ENCODE measurements around the gene CPZ. TPM values are rescaled to one million over a fixed set of nuclear protein-coding genes. Genes with fewer than 3 reads are reported as not detected.
"Not testable (repeated sequence)": the region's sequence is repeated elsewhere in the genome, so short reads cannot be mapped to it uniquely, and the experiment has no call there.

Gene CPZ
- total and polyA plus RNA-seq, 8 donors = 0.09 to 0.86 (median 0.23) TPM

- no peaks in the 10 kb centered on the region for H3K9me3 ChIP-seq
- intact Hi-C loops (cut with DNase I) = no loop called here
- no peaks in the 10 kb centered on the region for H3K36me3 ChIP-seq
- DNase-seq (no peak), ATAC-seq (no peak), FAIRE-seq (no peak)
- WGBS, 2 donors = 62 to 76% methylated on average over 22 of the region's 22 CpGs
- H3K27ac ChIP-seq = no peak overlapping the region
- H3K4me3 ChIP-seq = no peak overlapping the region
- no peaks in the 10 kb centered on the region for H3K4me1 ChIP-seq
- H3K27me3 ChIP-seq = no peaks in the 10 kb centered on the region
- TF ChIP-seq, protein P1, sequence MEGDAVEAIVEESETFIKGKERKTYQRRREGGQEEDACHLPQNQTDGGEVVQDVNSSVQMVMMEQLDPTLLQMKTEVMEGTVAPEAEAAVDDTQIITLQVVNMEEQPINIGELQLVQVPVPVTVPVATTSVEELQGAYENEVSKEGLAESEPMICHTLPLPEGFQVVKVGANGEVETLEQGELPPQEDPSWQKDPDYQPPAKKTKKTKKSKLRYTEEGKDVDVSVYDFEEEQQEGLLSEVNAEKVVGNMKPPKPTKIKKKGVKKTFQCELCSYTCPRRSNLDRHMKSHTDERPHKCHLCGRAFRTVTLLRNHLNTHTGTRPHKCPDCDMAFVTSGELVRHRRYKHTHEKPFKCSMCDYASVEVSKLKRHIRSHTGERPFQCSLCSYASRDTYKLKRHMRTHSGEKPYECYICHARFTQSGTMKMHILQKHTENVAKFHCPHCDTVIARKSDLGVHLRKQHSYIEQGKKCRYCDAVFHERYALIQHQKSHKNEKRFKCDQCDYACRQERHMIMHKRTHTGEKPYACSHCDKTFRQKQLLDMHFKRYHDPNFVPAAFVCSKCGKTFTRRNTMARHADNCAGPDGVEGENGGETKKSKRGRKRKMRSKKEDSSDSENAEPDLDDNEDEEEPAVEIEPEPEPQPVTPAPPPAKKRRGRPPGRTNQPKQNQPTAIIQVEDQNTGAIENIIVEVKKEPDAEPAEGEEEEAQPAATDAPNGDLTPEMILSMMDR (IDR thresholded peaks at IDR 0.05) = no peak
Observed at GRCh38 chr4:8653326-8654000, 60.9 kb downstream of the CPZ start.

GRCh38 chr4:8654139-8654538 lies 61.6 kb downstream of the CPZ start:
- H3K9me3 ChIP-seq; intact Hi-C loops (cut with DNase I); H3K27ac ChIP-seq; DNase-seq; H3K36me3 ChIP-seq; H3K4me1 ChIP-seq; FAIRE-seq; H3K27me3 ChIP-seq; H3K4me3 ChIP-seq; ATAC-seq: not testable (repeated sequence)
- WGBS, 2 donors = 66 to 83% methylated on average over 5 of the region's 5 CpGs

DNA sequence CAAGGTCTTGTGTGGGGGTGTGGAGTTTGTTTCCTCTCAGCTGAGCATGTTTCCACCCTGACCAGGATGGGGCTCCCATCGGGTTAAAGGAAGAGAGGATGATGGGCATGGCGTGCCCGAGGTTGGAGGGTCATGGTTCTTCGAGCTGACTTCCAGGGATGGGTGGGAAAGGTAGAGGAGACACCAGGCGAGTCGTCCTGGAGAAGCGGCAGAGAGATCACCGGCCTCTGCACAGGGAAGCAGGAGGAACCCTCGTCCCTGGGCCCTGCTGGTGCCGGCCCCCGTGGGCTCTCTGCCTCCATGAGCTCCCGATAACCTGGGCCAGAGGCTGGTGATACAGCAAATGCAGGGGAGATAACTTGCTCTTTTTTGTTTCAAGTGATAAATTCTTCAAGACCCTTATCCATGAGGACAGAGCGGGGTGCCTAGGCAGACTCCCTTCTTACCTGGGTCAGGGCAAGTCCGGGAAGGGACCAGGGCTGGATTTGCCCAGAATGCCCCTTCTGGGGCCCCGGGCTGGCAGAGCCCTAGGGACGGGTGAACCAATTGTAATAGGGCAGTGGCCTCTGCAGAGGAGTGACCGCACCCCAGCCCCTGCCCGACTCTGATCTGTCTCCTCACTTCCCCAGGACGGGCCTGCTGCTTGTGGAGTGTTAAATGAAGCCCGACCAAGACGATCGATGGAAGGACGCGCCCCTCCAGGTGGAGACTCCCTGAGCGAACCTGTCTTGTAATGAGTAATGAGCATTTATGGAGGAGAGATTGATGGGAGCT lies 63.0 kb downstream of the CPZ start:
- 72 to 80% methylated on average over 25 of the region's 25 CpGs for WGBS, 2 donors
- H3K27me3 ChIP-seq = no peaks in the 10 kb centered on the region
- H3K4me3 ChIP-seq = no peak overlapping the region
- H3K4me1 ChIP-seq = no peaks in the 10 kb centered on the region
- intact Hi-C loops (cut with DNase I) = no loop called here
- H3K27ac ChIP-seq = no peak overlapping the region
- TF ChIP-seq, protein P1 (IDR thresholded peaks at IDR 0.05) = no peak
- FAIRE-seq (no peak), DNase-seq (no peak), ATAC-seq (no peak)
- no peaks in the 10 kb centered on the region for H3K9me3 ChIP-seq
- H3K36me3 ChIP-seq = no peaks in the 10 kb centered on the region

DNA sequence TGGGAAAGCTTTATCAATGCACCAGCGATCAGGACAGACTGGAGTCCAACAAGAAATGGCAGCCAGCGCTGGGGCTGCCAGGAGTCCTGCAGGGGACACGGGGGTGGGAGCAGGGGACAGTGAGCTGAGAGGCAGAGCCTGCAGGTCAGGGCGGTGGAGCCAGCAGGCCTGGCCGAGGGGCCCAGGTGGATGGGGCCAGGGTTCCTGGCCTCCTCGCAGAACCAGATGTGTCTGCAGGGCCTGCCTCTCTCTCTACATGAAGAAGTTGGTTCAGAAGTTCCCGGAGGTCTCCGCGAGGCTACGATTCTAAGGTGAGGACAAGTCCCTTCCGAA lies 63.6 kb downstream of the CPZ start:
- Histone ChIP-seq H3K27ac (no peak overlapping the region), H3K27me3 (no peaks in the 10 kb centered on the region), H3K36me3 (no peaks in the 10 kb centered on the region), H3K9me3 (no peaks in the 10 kb centered on the region), H3K4me1 (no peaks in the 10 kb centered on the region), H3K4me3 (no peak overlapping the region)
- FAIRE-seq (no peak), ATAC-seq (no peak), DNase-seq (no peak)
- 79 to 80% methylated on average over 11 of the region's 11 CpGs for WGBS, 2 donors
- intact Hi-C loops (cut with DNase I) = no loop called here
- TF ChIP-seq, protein P1 (IDR thresholded peaks at IDR 0.05) = no peak

DNA sequence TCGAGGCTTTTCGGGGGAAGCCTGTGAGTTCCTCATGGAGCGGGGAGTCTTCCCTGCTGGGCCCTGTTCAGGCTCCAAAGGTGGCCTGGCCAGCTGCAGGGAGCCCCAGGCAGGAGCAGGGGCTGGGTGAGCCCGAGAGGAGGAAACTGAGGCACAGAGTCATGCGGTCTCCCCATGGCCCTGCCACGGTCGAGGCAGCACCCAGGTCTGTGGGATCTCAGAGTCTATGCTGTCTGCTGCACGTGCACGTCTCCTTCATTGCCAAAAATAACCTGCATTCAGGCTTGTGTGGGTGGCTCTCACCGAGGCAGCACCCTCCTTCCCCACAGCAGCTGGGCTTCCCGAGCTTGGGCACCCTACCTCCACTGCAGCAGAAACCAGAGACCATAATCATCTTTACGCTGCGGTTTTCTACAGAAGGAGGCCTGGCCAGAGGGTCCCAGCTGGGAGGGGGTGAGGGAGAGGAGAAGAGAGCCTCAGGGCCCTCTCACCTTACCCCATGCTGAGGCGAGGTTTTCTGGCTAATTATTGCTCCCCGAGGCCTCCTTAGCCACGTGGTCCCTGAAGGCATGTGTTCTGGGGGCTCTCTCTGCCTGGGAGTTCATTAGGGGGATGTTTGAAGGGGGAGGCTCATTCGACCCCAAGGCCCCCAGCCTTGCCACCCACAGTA lies 64.3 kb downstream of the CPZ start:
- no peak for ATAC-seq
- Histone ChIP-seq H3K27me3 (no peaks in the 10 kb centered on the region), H3K9me3 (no peaks in the 10 kb centered on the region), H3K36me3 (no peaks in the 10 kb centered on the region), H3K4me3 (no peak overlapping the region), H3K27ac (no peak overlapping the region), H3K4me1 (no peaks in the 10 kb centered on the region)
- no peak for FAIRE-seq
- TF ChIP-seq, protein P1 (IDR thresholded peaks at IDR 0.05) = no peak
- intact Hi-C loops (cut with DNase I) = no loop called here
- WGBS, 2 donors = 60 to 73% methylated on average over 17 of the region's 17 CpGs
- no peak for DNase-seq

Measured in pancreas (tissue), 10 donors.